ENCODE results near the gene C3AR1.

DNA sequence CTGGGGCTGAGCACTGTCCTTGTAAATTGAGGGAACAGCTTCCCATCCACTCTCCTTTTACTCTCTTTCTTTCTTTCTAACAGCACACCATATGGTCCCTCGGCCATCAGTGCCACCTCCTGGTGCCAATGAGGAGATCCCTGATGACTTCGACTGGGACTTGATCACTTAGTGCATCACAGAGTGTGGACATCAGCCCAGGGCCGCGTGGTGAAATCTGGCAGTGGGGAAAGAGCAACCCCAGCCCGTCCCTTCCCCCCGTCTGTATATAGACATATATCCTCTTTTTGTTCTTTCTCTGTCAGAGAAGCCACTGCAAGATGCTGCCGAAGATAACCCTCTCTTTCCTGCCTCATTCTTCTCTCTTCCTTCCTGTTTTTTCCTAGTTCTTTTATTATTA lies 13.5 kb downstream of the C3AR1 start:
- no peak for TF ChIP-seq POLR2AphosphoS5 (IDR thresholded peaks at IDR 0.05)
- TF ChIP-seq, protein P1, sequence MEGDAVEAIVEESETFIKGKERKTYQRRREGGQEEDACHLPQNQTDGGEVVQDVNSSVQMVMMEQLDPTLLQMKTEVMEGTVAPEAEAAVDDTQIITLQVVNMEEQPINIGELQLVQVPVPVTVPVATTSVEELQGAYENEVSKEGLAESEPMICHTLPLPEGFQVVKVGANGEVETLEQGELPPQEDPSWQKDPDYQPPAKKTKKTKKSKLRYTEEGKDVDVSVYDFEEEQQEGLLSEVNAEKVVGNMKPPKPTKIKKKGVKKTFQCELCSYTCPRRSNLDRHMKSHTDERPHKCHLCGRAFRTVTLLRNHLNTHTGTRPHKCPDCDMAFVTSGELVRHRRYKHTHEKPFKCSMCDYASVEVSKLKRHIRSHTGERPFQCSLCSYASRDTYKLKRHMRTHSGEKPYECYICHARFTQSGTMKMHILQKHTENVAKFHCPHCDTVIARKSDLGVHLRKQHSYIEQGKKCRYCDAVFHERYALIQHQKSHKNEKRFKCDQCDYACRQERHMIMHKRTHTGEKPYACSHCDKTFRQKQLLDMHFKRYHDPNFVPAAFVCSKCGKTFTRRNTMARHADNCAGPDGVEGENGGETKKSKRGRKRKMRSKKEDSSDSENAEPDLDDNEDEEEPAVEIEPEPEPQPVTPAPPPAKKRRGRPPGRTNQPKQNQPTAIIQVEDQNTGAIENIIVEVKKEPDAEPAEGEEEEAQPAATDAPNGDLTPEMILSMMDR (IDR thresholded peaks at IDR 0.05) = no peak
